SK-N-SH (cell line): Measurements from ENCODE around the gene RPH3AL. TPM values are rescaled to one million over a fixed set of nuclear protein-coding genes. Genes with fewer than 3 reads are reported as not detected.

Experiments used
- CTCF ChIA-PET: fragments of 300-600, 350-600 bp; formaldehyde crosslinking; extraction: SDS; loops from one replicate; lab custom pipeline; 2021; lab: Yijun Ruan, JAX
- POLR2A ChIA-PET: fragments of 350-600 bp; sonication (Branson Sonifier 250); formaldehyde crosslinking; extraction: SDS; loops from one replicate; lab custom pipeline; 2020; ENCODE audit warnings: antibody characterized with exemption, inconsistent platforms; lab: Yijun Ruan, JAX
- DNase-seq: peaks from one replicate; pipeline ENCODE4 v3.0.0; 2012
- H2AFZ ChIP-seq: fragments of 200-600 bp; sonication (generic); 2 replicates; pipeline ENCODE4 v1.8.1; 2016; ENCODE audit warnings: antibody characterized with exemption, mild to moderate bottlenecking, low read depth
- H3F3A ChIP-seq: fragments of 200-600 bp; sonication (generic); replicated peaks from 2 replicates; pipeline ENCODE3; 2016; ENCODE audit warnings: antibody characterized with exemption, mild to moderate bottlenecking; ENCODE audit not compliant: insufficient read depth
- H3K27ac ChIP-seq, 2 experiments: fragments of 200-500 bp in 1 of 2; fragments of 200-600 bp in 1 of 2; sonication (Bioruptor generic) in 1 of 2; sonication (generic), shearing (Covaris generic) in 1 of 2; 2 replicates each; pipeline versions ENCODE4 v1.5.1 to v1.6.1; 2014 to 2016; ENCODE audit warnings: low read depth in 2 of 2, inconsistent platforms in 1 of 2, low read length in 1 of 2, mild to moderate bottlenecking in 1 of 2, mixed read lengths in 1 of 2
- H3K27me3 ChIP-seq: fragments of 200-600 bp; sonication (generic), shearing (Covaris generic); 2 replicates; pipeline ENCODE4 v1.6.1; 2016; ENCODE audit warnings: mixed run types; ENCODE audit not compliant: insufficient read depth
- H3K36me3 ChIP-seq, 2 experiments: fragments of 200-500 bp in 1 of 2; fragments of 200-600 bp in 1 of 2; sonication (Bioruptor generic) in 1 of 2; sonication (generic) in 1 of 2; replicated peaks in 1 of 2; 2 replicates each; pipeline versions ENCODE3 to v1.5.1; 2014 to 2016; ENCODE audit warnings: low read length in 1 of 2, mild to moderate bottlenecking in 1 of 2; ENCODE audit not compliant: insufficient read depth in 2 of 2, control insufficient read depth in 1 of 2
- H3K4me1 ChIP-seq, 2 experiments: fragments of 200-500 bp in 1 of 2; fragments of 200-600 bp in 1 of 2; sonication (Bioruptor generic) in 1 of 2; sonication (generic), shearing (Covaris generic) in 1 of 2; 2 replicates each; pipeline versions ENCODE4 v1.5.1 to v1.6.1; 2014 to 2016; ENCODE audit warnings: low read depth in 1 of 2, low read length in 1 of 2, mixed run types in 1 of 2; ENCODE audit not compliant: insufficient read depth in 2 of 2, control insufficient read depth in 1 of 2
- H3K4me2 ChIP-seq: fragments of 200-600 bp; sonication (generic), shearing (Covaris generic); 2 replicates; pipeline ENCODE4 v1.6.1; 2017; ENCODE audit warnings: mixed run types
- H3K4me3 ChIP-seq, 2 experiments: fragments of 200-500 bp in 1 of 2; fragments of 200-600 bp in 1 of 2; sonication (Bioruptor generic) in 1 of 2; sonication (generic), shearing (Covaris generic) in 1 of 2; 2 replicates each; pipeline versions ENCODE4 v1.5.1 to v1.8.1; 2014 to 2016; ENCODE audit warnings: low read depth in 2 of 2, inconsistent platforms in 1 of 2, low read length in 1 of 2, mild to moderate bottlenecking in 1 of 2, mixed read lengths in 1 of 2, moderate library complexity in 1 of 2
- H3K79me2 ChIP-seq: fragments of 200-600 bp; sonication (generic); 2 replicates; pipeline ENCODE4 v1.8.1; 2017; ENCODE audit warnings: mild to moderate bottlenecking; ENCODE audit not compliant: insufficient read depth
- H3K9ac ChIP-seq: fragments of 200-600 bp; sonication (generic); 2 replicates; pipeline ENCODE4 v1.6.1; 2017; ENCODE audit warnings: mixed run types
- H3K9me2 ChIP-seq: fragments of 200-600 bp; sonication (generic); 2 replicates; pipeline ENCODE4 v1.6.1; 2017; ENCODE audit warnings: mixed run types
- H3K9me3 ChIP-seq: fragments of 200-600 bp; sonication (generic); 2 replicates; pipeline ENCODE4 v1.6.1; 2017; ENCODE audit warnings: mixed run types, mild to moderate bottlenecking, moderate library complexity
- H4K20me1 ChIP-seq: fragments of 200-600 bp; sonication (generic); 2 replicates; pipeline ENCODE4 v1.6.1; 2017; ENCODE audit warnings: mild to moderate bottlenecking, mixed run types; ENCODE audit not compliant: insufficient read depth
- CHD2 ChIP-seq: fragments of 150-350 bp; IDR thresholded peaks from 2 replicates; pipeline ENCODE4 v1.6.1; 2018; ENCODE audit warnings: low read length; ENCODE audit not compliant: partially characterized antibody
- CTCF ChIP-seq: fragments of 200-600 bp; sonication (generic); IDR thresholded peaks from 2 replicates; pipeline ENCODE4 v1.6.1; 2017; ENCODE audit warnings: antibody characterized with exemption, mild to moderate bottlenecking, moderate library complexity
- FOXJ3 ChIP-seq: sonication (generic); formaldehyde crosslinking; IDR thresholded peaks from 2 replicates; pipeline ENCODE4 v1.5.1; 2020; ENCODE audit warnings: mild to moderate bottlenecking, missing genetic modification reagents
- GABPA ChIP-seq: IDR thresholded peaks from 2 replicates; pipeline ENCODE4 v1.4.0; 2012; ENCODE audit warnings: low read depth, mild to moderate bottlenecking
- IRF3 ChIP-seq: fragments of 150-350 bp; IDR thresholded peaks from 2 replicates; pipeline ENCODE4 v1.6.1; 2016; ENCODE audit warnings: mild to moderate bottlenecking, low read depth, low read length
- MEF2A ChIP-seq: IDR thresholded peaks from 2 replicates; pipeline ENCODE4 v1.4.0; 2012; ENCODE audit warnings: low read depth, borderline replicate concordance
- NFIC ChIP-seq: IDR thresholded peaks from 2 replicates; pipeline ENCODE4 v1.4.0; 2012; ENCODE audit warnings: borderline replicate concordance
- NRF1 ChIP-seq: IDR thresholded peaks from 2 replicates; pipeline ENCODE4 v1.6.1; 2012; ENCODE audit warnings: low read depth, mild to moderate bottlenecking, low read length
- PBX3 ChIP-seq: IDR thresholded peaks from 2 replicates; pipeline ENCODE4; 2012
- RAD21 ChIP-seq: IDR thresholded peaks from 2 replicates; pipeline ENCODE4 v1.6.1; 2012; ENCODE audit warnings: mild to moderate bottlenecking, low read length
- RFX5 ChIP-seq: IDR thresholded peaks from 2 replicates; pipeline ENCODE4 v1.6.1; 2012; ENCODE audit warnings: mild to moderate bottlenecking, improper control_type of control experiment, low read length
- TAF1 ChIP-seq: IDR thresholded peaks from 2 replicates; pipeline ENCODE4 v1.6.1; 2012; ENCODE audit warnings: low read depth, mild to moderate bottlenecking, low read length, moderate library complexity, borderline replicate concordance
- TEAD4 ChIP-seq: IDR thresholded peaks from 2 replicates; pipeline ENCODE4 v1.4.0; 2012; ENCODE audit warnings: mild to moderate bottlenecking, borderline replicate concordance; ENCODE audit not compliant: insufficient read depth
- USF1 ChIP-seq: IDR thresholded peaks from 2 replicates; pipeline ENCODE4 v1.4.0; 2012; ENCODE audit warnings: low read depth, borderline replicate concordance
- YY1 ChIP-seq: IDR thresholded peaks from 2 replicates; pipeline ENCODE4 v1.4.0; 2012; ENCODE audit warnings: low read depth, mild to moderate bottlenecking
- WGBS: methylation state at CpG from one replicate; pipeline ENCODE4 v1.1.6; 2017; ENCODE audit warnings: low lambda C conversion rate; 5-methylcytosine and 5-hydroxymethylcytosine counted together
- polyA plus RNA-seq, 3 experiments: library from polyadenylated mRNA; depleted of rRNA; stranded (reverse); fragments of >200 nt; gene quantifications; 2 replicates each; pipeline ENCODE4 v1.2.3, GENCODE V29; 2012

Gene RPH3AL
- polyA plus RNA-seq, 1 of the 3 experiments (the other 2 are of a cell fraction), result 2.9 TPM

GRCh38 chr17:229709-230394, 122.8 kb downstream of the RPH3AL start (continued):
- no peak for TF ChIP-seq PBX3
- TF ChIP-seq, all 33 proteins: peak for 0

- ChIA-PET CTCF (interaction anchor here (1.1 kb wide), 1 partner anchor 27 kb away, joined by 3 read pairs; no protein-coding TSS in a partner anchor), POLR2A (no interaction called here)
- Histone ChIP-seq H3K4me3 (no peak overlapping the region), H3K27ac (no peak overlapping the region), H3K36me3 (no peaks in the 10 kb centered on the region), H3K4me1 (peaks cover 7 to 10% of the 10 kb centered on the region in 2 experiments; a peak in 2 of 4 replicates), H3K9me3 (no peaks in the 10 kb centered on the region), H4K20me1 (no peaks in the 10 kb centered on the region), H3F3A (no peaks in the 10 kb centered on the region), H3K9me2 (no peaks in the 10 kb centered on the region), H3K79me2 (no peaks in the 10 kb centered on the region), H3K4me2 (0 out of 2 replicates have a peak overlapping the region, but pooled peaks have one; percentile 26), H2AFZ (no peak overlapping the region), H3K9ac (no peak overlapping the region; the same call in 1 of the 2 replicates), H3K27me3 (no peaks in the 10 kb centered on the region)
- DNase-seq, result no peak
- TF ChIP-seq RAD21 (no peak), FOXJ3 (no peak), TEAD4 (no peak), YY1 (no peak), NRF1 (no peak), NFIC (no peak), MEF2A (no peak), PBX3 (no peak), CTCF (no peak), IRF3 (no peak), USF1 (no peak), GABPA (no peak), TAF1 (no peak), CHD2 (no peak), RFX5 (no peak)
- 47% methylated on average over 5 of the region's 8 CpGs for WGBS
Observed at GRCh38 chr17:228951-229708, 123.5 kb downstream of the RPH3AL start.
